ENCODE measurements around the gene AADAC.

AADAC gene

GRCh38 chr3:151856641-151857040, 42.7 kb downstream of the AADAC start:
- Histone ChIP-seq H3K27me3 (ENCODE audit: insufficient read depth, poor library complexity, severe bottlenecking) (no peaks in the 10 kb centered on the region), H3K27ac (replicated peaks) (no peak overlapping the region), H3K4me3 (replicated peaks; ENCODE audit: insufficient read depth, low read length) (no peak overlapping the region)
- DNase-seq (ENCODE audit: low read depth in 1 of 2, low spot score in 1 of 2), result no peak
- TF ChIP-seq, protein P1, sequence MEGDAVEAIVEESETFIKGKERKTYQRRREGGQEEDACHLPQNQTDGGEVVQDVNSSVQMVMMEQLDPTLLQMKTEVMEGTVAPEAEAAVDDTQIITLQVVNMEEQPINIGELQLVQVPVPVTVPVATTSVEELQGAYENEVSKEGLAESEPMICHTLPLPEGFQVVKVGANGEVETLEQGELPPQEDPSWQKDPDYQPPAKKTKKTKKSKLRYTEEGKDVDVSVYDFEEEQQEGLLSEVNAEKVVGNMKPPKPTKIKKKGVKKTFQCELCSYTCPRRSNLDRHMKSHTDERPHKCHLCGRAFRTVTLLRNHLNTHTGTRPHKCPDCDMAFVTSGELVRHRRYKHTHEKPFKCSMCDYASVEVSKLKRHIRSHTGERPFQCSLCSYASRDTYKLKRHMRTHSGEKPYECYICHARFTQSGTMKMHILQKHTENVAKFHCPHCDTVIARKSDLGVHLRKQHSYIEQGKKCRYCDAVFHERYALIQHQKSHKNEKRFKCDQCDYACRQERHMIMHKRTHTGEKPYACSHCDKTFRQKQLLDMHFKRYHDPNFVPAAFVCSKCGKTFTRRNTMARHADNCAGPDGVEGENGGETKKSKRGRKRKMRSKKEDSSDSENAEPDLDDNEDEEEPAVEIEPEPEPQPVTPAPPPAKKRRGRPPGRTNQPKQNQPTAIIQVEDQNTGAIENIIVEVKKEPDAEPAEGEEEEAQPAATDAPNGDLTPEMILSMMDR (IDR thresholded peaks at IDR 0.05; ENCODE audit: insufficient read depth, low read length), result no peak
- TF ChIP-seq GABPA (IDR thresholded peaks at IDR 0.05; ENCODE audit: low read depth), result no peak
- no peak for TF ChIP-seq POLR2AphosphoS5 (IDR thresholded peaks at IDR 0.05; ENCODE audit: low read depth)
- TF ChIP-seq, protein P2, sequence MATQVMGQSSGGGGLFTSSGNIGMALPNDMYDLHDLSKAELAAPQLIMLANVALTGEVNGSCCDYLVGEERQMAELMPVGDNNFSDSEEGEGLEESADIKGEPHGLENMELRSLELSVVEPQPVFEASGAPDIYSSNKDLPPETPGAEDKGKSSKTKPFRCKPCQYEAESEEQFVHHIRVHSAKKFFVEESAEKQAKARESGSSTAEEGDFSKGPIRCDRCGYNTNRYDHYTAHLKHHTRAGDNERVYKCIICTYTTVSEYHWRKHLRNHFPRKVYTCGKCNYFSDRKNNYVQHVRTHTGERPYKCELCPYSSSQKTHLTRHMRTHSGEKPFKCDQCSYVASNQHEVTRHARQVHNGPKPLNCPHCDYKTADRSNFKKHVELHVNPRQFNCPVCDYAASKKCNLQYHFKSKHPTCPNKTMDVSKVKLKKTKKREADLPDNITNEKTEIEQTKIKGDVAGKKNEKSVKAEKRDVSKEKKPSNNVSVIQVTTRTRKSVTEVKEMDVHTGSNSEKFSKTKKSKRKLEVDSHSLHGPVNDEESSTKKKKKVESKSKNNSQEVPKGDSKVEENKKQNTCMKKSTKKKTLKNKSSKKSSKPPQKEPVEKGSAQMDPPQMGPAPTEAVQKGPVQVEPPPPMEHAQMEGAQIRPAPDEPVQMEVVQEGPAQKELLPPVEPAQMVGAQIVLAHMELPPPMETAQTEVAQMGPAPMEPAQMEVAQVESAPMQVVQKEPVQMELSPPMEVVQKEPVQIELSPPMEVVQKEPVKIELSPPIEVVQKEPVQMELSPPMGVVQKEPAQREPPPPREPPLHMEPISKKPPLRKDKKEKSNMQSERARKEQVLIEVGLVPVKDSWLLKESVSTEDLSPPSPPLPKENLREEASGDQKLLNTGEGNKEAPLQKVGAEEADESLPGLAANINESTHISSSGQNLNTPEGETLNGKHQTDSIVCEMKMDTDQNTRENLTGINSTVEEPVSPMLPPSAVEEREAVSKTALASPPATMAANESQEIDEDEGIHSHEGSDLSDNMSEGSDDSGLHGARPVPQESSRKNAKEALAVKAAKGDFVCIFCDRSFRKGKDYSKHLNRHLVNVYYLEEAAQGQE (IDR thresholded peaks at IDR 0.05; ENCODE audit: insufficient replicate concordance, low read depth), result no peak
- no peak for TF ChIP-seq SPI1 (IDR thresholded peaks at IDR 0.05; ENCODE audit: borderline replicate concordance, low read depth)

DNA sequence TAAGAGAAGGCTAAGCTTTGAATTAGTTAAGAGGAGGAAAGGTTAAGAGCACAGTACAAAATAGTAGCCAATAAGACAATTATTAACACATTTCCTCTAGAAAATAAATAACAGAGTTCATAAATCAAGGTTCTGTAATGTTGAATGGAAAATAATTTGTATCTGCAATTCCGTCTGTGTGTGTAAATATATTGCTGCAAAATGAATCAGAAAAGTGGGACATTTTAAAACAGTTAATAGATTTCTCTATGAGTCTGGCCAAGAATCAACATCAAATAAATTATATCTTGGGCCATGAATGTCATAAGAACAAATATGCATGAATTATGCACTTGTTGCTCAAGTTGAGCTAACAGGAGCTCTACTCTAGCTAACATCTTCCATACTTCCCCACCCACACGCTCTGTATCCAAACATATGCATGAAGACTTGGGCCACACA, 45.3 kb downstream of the AADAC start:
- Histone ChIP-seq H3K27me3 (ENCODE audit: insufficient read depth, poor library complexity, severe bottlenecking) (no peaks in the 10 kb centered on the region), H3K27ac (replicated peaks) (no peak overlapping the region), H3K4me3 (replicated peaks; ENCODE audit: insufficient read depth, low read length) (no peak overlapping the region)
- TF ChIP-seq, protein P2 (IDR thresholded peaks at IDR 0.05; ENCODE audit: insufficient replicate concordance, low read depth), result no peak
- TF ChIP-seq POLR2AphosphoS5 (IDR thresholded peaks at IDR 0.05; ENCODE audit: low read depth) (no peak), GABPA (IDR thresholded peaks at IDR 0.05; ENCODE audit: low read depth) (no peak), SPI1 (IDR thresholded peaks at IDR 0.05; ENCODE audit: borderline replicate concordance, low read depth) (no peak)
- TF ChIP-seq, protein P1 (IDR thresholded peaks at IDR 0.05; ENCODE audit: insufficient read depth, low read length), result no peak
- no peak for DNase-seq (ENCODE audit: low read depth in 1 of 2, low spot score in 1 of 2)

DNA sequence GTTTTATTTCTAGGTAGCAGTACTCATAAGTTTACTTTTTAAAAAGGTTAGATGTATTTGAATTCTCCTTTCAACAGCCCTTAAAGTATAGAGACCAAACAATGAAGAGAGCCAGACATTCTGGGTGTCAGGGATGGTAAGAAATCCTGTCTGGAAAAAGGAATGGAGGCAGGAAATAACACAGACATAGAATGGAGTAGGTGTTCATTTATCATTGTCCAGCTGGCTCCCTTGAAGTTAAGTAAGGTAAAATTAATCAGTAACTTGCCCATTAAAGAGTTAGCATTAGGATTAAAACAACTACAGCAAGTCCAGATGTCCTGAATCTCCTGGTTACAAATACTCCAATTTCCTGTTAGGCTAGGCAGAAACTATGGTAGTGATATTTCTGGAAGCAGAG, 46.0 kb downstream of the AADAC start:
- TF ChIP-seq GABPA (IDR thresholded peaks at IDR 0.05; ENCODE audit: low read depth), result no peak
- TF ChIP-seq, protein P1 (IDR thresholded peaks at IDR 0.05; ENCODE audit: insufficient read depth, low read length), result no peak
- no peak for TF ChIP-seq POLR2AphosphoS5 (IDR thresholded peaks at IDR 0.05; ENCODE audit: low read depth)
- TF ChIP-seq SPI1 (IDR thresholded peaks at IDR 0.05; ENCODE audit: borderline replicate concordance, low read depth), result no peak
- TF ChIP-seq, protein P2 (IDR thresholded peaks at IDR 0.05; ENCODE audit: insufficient replicate concordance, low read depth), result no peak
- Histone ChIP-seq H3K27ac (replicated peaks) (no peak overlapping the region), H3K27me3 (ENCODE audit: insufficient read depth, poor library complexity, severe bottlenecking) (no peaks in the 10 kb centered on the region), H3K4me3 (replicated peaks; ENCODE audit: insufficient read depth, low read length) (no peak overlapping the region)
- no peak for DNase-seq (ENCODE audit: low read depth in 1 of 2, low spot score in 1 of 2)

All from HL-60 (cell line).